IMR-90 (cell line): ENCODE measurements around the gene ZAP70. TPM values are rescaled to one million over a fixed set of nuclear protein-coding genes. Genes with fewer than 3 reads are reported as not detected.

Experiments used
- ATAC-seq: fragments of 200-7000 bp; cut with Tn5 transposase; 2 replicates; pipeline ENCODE4 v1.9.1; 2020; ENCODE audit warnings: low read depth, mild to moderate bottlenecking, moderate library complexity
- BruUV-seq: library from RNA; stranded (reverse); fragments of 400-500 nt; replicated peaks from 2 replicates; lab custom pipeline; 2021; lab: Mats Ljungman, UMichigan
- CTCF ChIA-PET: fragments of 300-600 bp; formaldehyde crosslinking; extraction: SDS; loops from one replicate; lab custom pipeline; 2021; ENCODE audit warnings: antibody characterized with exemption; lab: Yijun Ruan, JAX
- POLR2A ChIA-PET: fragments of 300-600 bp; sonication (Branson Sonifier 250); formaldehyde crosslinking; loops from one replicate; lab custom pipeline; 2022; ENCODE audit warnings: antibody characterized with exemption; ENCODE audit not compliant: unreplicated experiment; lab: Charles Lee
- DNase-seq: peaks from one replicate; pipeline ENCODE4 v3.0.0; 2013
- H2AFZ ChIP-seq: replicated peaks from 2 replicates; pipeline ENCODE3; 2013; ENCODE audit warnings: low read length, mild to moderate bottlenecking; ENCODE audit not compliant: poor library complexity
- H2AK5ac ChIP-seq: 2 replicates; pipeline ENCODE4 v1.6.1; 2013; ENCODE audit warnings: low read depth, low read length, inconsistent platforms
- H2AK9ac ChIP-seq: replicated peaks from 2 replicates; pipeline ENCODE3; 2013; ENCODE audit warnings: mild to moderate bottlenecking, low read depth, low read length, moderate library complexity; ENCODE audit not compliant: poor library complexity
- H2BK120ac ChIP-seq: 2 replicates; pipeline ENCODE4 v1.6.1; 2013; ENCODE audit warnings: low read depth, low read length, inconsistent platforms
- H2BK15ac ChIP-seq: 3 replicates; pipeline ENCODE4 v1.6.1; 2013; ENCODE audit warnings: low read depth, low read length, inconsistent platforms
- H2BK20ac ChIP-seq: 2 replicates; pipeline ENCODE4 v1.6.1; 2013; ENCODE audit warnings: low read depth, mild to moderate bottlenecking, inconsistent platforms, low read length, moderate library complexity
- H2BK5ac ChIP-seq: 2 replicates; pipeline ENCODE4 v1.6.1; 2013; ENCODE audit warnings: mild to moderate bottlenecking, low read depth, low read length, inconsistent platforms; ENCODE audit not compliant: poor library complexity, severe bottlenecking
- H3K14ac ChIP-seq: replicated peaks from 2 replicates; pipeline ENCODE4 v1.6.1; 2013; ENCODE audit warnings: low read depth, low read length, inconsistent platforms
- H3K18ac ChIP-seq: 2 replicates; pipeline ENCODE4 v1.6.1; 2013; ENCODE audit warnings: low read depth, low read length, control low read depth
- H3K23ac ChIP-seq: 2 replicates; pipeline ENCODE4 v1.6.1; 2013; ENCODE audit warnings: low read depth, low read length, inconsistent platforms
- H3K27ac ChIP-seq: 2 replicates; pipeline ENCODE4 v1.5.1; 2013; ENCODE audit warnings: mild to moderate bottlenecking, control low read depth, low read length; ENCODE audit not compliant: insufficient read depth
- H3K27me3 ChIP-seq: 2 replicates; pipeline ENCODE4 v1.6.1; 2013; ENCODE audit warnings: low read length; ENCODE audit not compliant: control insufficient read depth, insufficient read depth
- H3K36me3 ChIP-seq: 2 replicates; pipeline ENCODE4 v1.6.1; 2013; ENCODE audit warnings: low read length, mixed read lengths; ENCODE audit not compliant: control insufficient read depth, insufficient read depth
- H3K4ac ChIP-seq: 2 replicates; pipeline ENCODE4 v1.6.1; 2013; ENCODE audit warnings: low read depth, low read length, inconsistent platforms
- H3K4me1 ChIP-seq: 2 replicates; pipeline ENCODE4 v1.6.1; 2013; ENCODE audit warnings: low read length, mixed read lengths; ENCODE audit not compliant: control insufficient read depth, insufficient read depth
- H3K4me2 ChIP-seq: 2 replicates; pipeline ENCODE4 v1.6.1; 2013; ENCODE audit warnings: low read depth, mild to moderate bottlenecking, control low read depth, low read length, moderate library complexity
- H3K4me3 ChIP-seq: 2 replicates; pipeline ENCODE4 v1.5.1; 2013; ENCODE audit warnings: low read depth, mild to moderate bottlenecking, control low read depth, low read length, moderate library complexity; ENCODE audit not compliant: insufficient read depth
- H3K56ac ChIP-seq: 2 replicates; pipeline ENCODE4 v1.6.1; 2013; ENCODE audit warnings: low read length, inconsistent platforms; ENCODE audit not compliant: insufficient read depth; ENCODE audit errors: extremely low read depth
- H3K79me1 ChIP-seq, 2 experiments: 2 replicates each; pipeline ENCODE4 v1.6.1; 2013; ENCODE audit warnings: low read length in 2 of 2, inconsistent platforms in 1 of 2, low read depth in 1 of 2
- H3K9ac ChIP-seq: 2 replicates; pipeline ENCODE4 v1.6.1; 2013; ENCODE audit warnings: low read depth, low read length, control low read depth
- H3K9me1 ChIP-seq: 2 replicates; pipeline ENCODE4 v1.6.1; 2013; ENCODE audit warnings: low read length, inconsistent platforms; ENCODE audit not compliant: insufficient read depth
- H3K9me3 ChIP-seq: 2 replicates; pipeline ENCODE4 v1.6.1; 2013; ENCODE audit warnings: low read length; ENCODE audit not compliant: control insufficient read depth, insufficient read depth
- H4K20me1 ChIP-seq: 2 replicates; pipeline ENCODE4 v1.6.1; 2013; ENCODE audit warnings: low read length, inconsistent platforms; ENCODE audit not compliant: insufficient read depth
- H4K5ac ChIP-seq: 2 replicates; pipeline ENCODE4 v1.6.1; 2013; ENCODE audit warnings: mild to moderate bottlenecking, low read depth, low read length, control low read depth
- H4K8ac ChIP-seq, 2 experiments: 2 replicates each; pipeline ENCODE4 v1.6.1; 2013; ENCODE audit warnings: low read depth in 2 of 2, low read length in 2 of 2, control low read depth in 1 of 2, inconsistent platforms in 1 of 2
- H4K91ac ChIP-seq: 2 replicates; pipeline ENCODE4 v1.6.1; 2013; ENCODE audit warnings: low read depth, low read length, inconsistent platforms; ENCODE audit not compliant: insufficient read depth
- CEBPB ChIP-seq: IDR thresholded peaks from 2 replicates; pipeline ENCODE4 v1.6.1; 2012; ENCODE audit warnings: low read depth, low read length, improper control_type of control experiment
- CTCF ChIP-seq: conservative IDR thresholded peaks from 2 replicates; pipeline ENCODE4 v1.5.1; 2012; ENCODE audit warnings: mild to moderate bottlenecking, low read depth, low read length, improper control_type of control experiment
- MXI1 ChIP-seq: IDR thresholded peaks from 2 replicates; pipeline ENCODE4 v1.6.1; 2012; ENCODE audit warnings: low read depth, mild to moderate bottlenecking, low read length, moderate library complexity, borderline replicate concordance
- POLR2A ChIP-seq: IDR thresholded peaks from 2 replicates; pipeline ENCODE4 v1.6.1; 2012; ENCODE audit warnings: mild to moderate bottlenecking, low read depth, low read length
- RFX5 ChIP-seq: IDR thresholded peaks from 2 replicates; pipeline ENCODE4 v1.8.0; 2012; ENCODE audit warnings: low read depth, mild to moderate bottlenecking, low read length, moderate library complexity
- WGBS, 2 experiments: methylation state at CpG; one replicate each; pipeline versions ENCODE4 v1.1.5 to v1.1.7; 2013; ENCODE audit warnings: missing lambda C conversion rate in 2 of 2; ENCODE audit not compliant: insufficient read length in 1 of 2; ENCODE audit errors: extremely low coverage in 2 of 2; 5-methylcytosine and 5-hydroxymethylcytosine counted together
- dilution Hi-C: fragments of 300-500 bp; cut with HindIII; formaldehyde crosslinking; loops from one replicate; pipeline ENCODE4 v1.14.3; 2018; ENCODE audit warnings: low sequenced_read_pairs; ENCODE audit not compliant: unreplicated experiment
- in situ Hi-C: fragments of 300-500 bp; cut with MboI; formaldehyde crosslinking; loops from 3 replicates; pipeline ENCODE4 v1.14.3; 2019; ENCODE audit warnings: low sequenced_read_pairs, inconsistent platforms, mixed read lengths
- intact Hi-C: fragments of 100-400 bp; cut with micrococcal nuclease; formaldehyde crosslinking; loops from 2 replicates; pipeline ENCODE4 v1.10.0; 2022
- polyA plus RNA-seq, 3 experiments: library from polyadenylated mRNA; depleted of rRNA; stranded (reverse); fragments of >200 nt; gene quantifications; 2 replicates each; pipeline ENCODE4 v1.2.3, GENCODE V29; 2012; ENCODE audit warnings: low replicate concordance in 1 of 3
- total RNA-seq: library from RNA; depleted of rRNA; stranded (reverse); fragments of >200 nt; gene quantifications from 2 replicates; pipeline ENCODE4 v1.2.3, GENCODE V29; 2012
- TF ChIP-seq, protein P1 (sequence below): fragments of 150-350 bp; IDR thresholded peaks from 2 replicates; pipeline ENCODE4 v1.6.1; 2017; ENCODE audit warnings: mild to moderate bottlenecking, antibody characterized with exemption, low read length, low read depth

The ZAP70 gene
- total and polyA plus RNA-seq, 2 of the 4 experiments (the other 2 are of a cell fraction) = under 0.01 to 0.09 TPM

GRCh38 chr2:97702731-97703470 is 10.5 kb upstream of the ZAP70 start:
- Histone ChIP-seq H4K5ac (no peak overlapping the region), H4K20me1 (no peaks in the 10 kb centered on the region), H3K4me1 (no peaks in the 10 kb centered on the region), H2AK5ac (no peak overlapping the region), H3K79me1 (no peaks in the 10 kb centered on the region), H2BK15ac (no peak overlapping the region), H3K4me3 (no peak overlapping the region), H3K9me1 (no peaks in the 10 kb centered on the region), H3K9me3 (no peaks in the 10 kb centered on the region), H3K4me2 (no peak overlapping the region), H3K27ac (no peak overlapping the region), H2BK20ac (no peak overlapping the region), H4K8ac (no peak overlapping the region), H2AK9ac (no peak overlapping the region), H3K23ac (no peak overlapping the region), H3K56ac (no peak overlapping the region), H2BK5ac (no peak overlapping the region), H3K9ac (no peak overlapping the region), H3K18ac (no peak overlapping the region), H3K27me3 (peaks cover 4% of the 10 kb centered on the region), H3K4ac (no peak overlapping the region), H2BK120ac (no peak overlapping the region), H3K36me3 (no peaks in the 10 kb centered on the region), H4K91ac (no peak overlapping the region), H2AFZ (no peak overlapping the region), H3K14ac (no peak overlapping the region)
- no peak for ATAC-seq
- ChIA-PET CTCF (interaction anchor here (1.5 kb wide), 1 partner anchor 112 kb away, joined by 3 read pairs; no protein-coding TSS in a partner anchor), POLR2A (no interaction called here)
- dilution Hi-C loops = no loop called here
- DNase-seq = no peak
- TF ChIP-seq, protein P1, sequence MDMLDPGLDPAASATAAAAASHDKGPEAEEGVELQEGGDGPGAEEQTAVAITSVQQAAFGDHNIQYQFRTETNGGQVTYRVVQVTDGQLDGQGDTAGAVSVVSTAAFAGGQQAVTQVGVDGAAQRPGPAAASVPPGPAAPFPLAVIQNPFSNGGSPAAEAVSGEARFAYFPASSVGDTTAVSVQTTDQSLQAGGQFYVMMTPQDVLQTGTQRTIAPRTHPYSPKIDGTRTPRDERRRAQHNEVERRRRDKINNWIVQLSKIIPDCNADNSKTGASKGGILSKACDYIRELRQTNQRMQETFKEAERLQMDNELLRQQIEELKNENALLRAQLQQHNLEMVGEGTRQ = no peak
- TF ChIP-seq CTCF (no peak), POLR2A (no peak), RFX5 (no peak), MXI1 (no peak), CEBPB (no peak)
- intact Hi-C loops = loop anchor here (5.0 to 10.0 kb wide), 4 partner anchors 62 to 1132 kb away; partner anchors contain the start of gene TMEM131
- in situ Hi-C loops = loop anchor here (10.0 kb wide), 1 partner anchor 682 kb away; no protein-coding TSS in a partner anchor
- no TSS peak for BruUV-seq
- no CpG with 5 or more reads among the region's 19 CpGs for WGBS, 2 experiments
